NCI-H187 (cell line): ENCODE results near the gene SOX9.
"Not testable (repeated sequence)": the region's sequence is repeated elsewhere in the genome, so short reads cannot be mapped to it uniquely, and the experiment has no call there.

Experiments used
- DNase-seq, 2 experiments: peaks; one replicate each; lab custom pipeline; 2025; lab: John Stamatoyannopoulos, UW

Gene SOX9

DNA sequence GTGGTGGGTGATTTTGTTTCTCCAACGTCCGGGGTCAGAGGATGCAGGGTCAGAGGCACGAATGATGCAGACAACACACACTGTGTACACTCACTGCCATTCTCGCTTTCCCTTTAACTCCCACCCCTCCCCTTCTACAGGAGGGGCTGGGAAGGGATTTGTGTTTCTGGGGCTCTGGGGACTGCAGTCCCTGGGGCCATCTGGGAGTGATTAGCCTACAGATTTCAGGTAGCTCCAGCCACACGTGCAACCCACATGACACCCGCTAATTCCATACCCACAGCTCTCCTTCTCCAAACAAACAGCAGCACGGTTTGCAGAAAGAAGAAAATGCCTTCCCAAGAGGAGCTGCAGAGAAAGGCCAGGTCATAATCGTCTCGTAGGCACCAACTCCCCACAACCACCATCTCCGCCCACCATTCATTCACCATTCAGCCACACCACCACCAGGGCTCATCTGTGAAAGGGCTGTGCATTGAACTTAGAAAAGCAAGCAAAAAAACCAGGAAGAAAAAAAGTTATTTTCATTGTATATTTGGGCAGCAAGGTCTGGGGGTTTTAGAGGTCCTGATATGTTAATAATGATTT is 9.4 kb upstream of the SOX9 start:
- DNase-seq: no peak

- not testable (repeated sequence) for DNase-seq
Measured at GRCh38 chr17:72111926-72112325, 8.9 kb upstream of the SOX9 start.

DNA sequence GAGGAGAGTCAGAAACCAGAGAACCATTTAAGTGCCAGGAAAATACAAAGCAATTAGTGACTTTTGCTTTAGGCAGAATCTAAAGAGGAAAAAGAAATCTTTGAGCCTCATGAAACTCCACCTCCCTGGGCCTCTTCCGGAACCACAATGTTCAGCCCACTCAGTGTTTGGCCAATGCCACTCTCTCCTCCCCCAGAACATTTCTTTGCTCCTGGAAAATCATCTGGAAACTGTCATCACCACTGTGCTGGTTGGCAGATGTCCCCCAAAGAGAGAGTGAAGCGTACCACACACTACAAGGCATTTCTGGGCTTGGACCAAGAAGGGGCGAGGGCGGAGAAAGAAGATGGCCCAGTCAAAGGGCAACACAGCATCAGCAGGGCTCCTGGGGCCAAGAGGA is 7.1 kb upstream of the SOX9 start:
- no peak for DNase-seq

GRCh38 chr17:72115781-72116525 is 4.9 kb upstream of the SOX9 start:
- DNase-seq: no peak

GRCh38 chr17:72116661-72117521 is 3.9 kb upstream of the SOX9 start:
- DNase-seq: no peak

- DNase-seq: no peak
Measured at GRCh38 chr17:72117535-72118334, 3.1 kb upstream of the SOX9 start.

DNA sequence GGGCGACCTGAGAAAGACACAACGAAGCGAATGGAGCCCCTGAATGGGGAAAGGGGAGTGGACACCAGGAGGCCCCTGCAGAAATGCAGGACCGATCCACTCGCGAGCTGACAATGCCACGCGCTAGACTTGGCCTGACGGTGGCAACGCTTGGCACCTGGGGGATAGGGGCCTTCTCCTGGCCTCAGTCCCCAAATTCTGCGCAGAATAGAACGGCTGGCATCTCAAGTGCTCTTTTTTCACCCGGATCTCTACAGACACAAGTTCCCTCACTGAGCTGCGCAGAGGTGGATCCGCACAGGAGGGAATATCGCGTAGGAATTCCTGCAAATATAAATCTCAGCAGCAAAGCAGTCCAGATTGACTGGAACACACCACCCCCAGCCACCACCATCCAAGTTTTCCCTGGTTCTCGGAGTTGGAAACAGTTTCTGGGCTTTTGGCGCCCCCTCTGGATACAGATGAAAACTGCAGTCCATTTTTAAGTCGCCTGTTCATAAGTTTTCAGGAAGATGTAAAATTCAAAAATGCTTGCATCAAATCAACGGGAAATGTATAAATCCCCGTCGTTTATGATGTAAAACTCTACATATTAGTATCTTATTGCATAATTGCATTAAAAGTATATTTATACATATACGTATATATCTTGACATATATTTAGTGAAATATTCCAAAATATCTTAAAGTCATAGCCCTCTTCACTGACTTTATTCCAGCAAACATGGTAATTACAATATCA is 2.3 kb upstream of the SOX9 start:
- peak in 1 of 2 experiments; percentile 11 for DNase-seq

- no peak for DNase-seq
Measured at GRCh38 chr17:72119077-72119872, 1.5 kb upstream of the SOX9 start.

GRCh38 chr17:72119873-72120641 is 763 bp upstream of the SOX9 start:
- no peak for DNase-seq

GRCh38 chr17:72121164-72122009 is 567 bp downstream of the SOX9 start:
- no peak for DNase-seq

DNA sequence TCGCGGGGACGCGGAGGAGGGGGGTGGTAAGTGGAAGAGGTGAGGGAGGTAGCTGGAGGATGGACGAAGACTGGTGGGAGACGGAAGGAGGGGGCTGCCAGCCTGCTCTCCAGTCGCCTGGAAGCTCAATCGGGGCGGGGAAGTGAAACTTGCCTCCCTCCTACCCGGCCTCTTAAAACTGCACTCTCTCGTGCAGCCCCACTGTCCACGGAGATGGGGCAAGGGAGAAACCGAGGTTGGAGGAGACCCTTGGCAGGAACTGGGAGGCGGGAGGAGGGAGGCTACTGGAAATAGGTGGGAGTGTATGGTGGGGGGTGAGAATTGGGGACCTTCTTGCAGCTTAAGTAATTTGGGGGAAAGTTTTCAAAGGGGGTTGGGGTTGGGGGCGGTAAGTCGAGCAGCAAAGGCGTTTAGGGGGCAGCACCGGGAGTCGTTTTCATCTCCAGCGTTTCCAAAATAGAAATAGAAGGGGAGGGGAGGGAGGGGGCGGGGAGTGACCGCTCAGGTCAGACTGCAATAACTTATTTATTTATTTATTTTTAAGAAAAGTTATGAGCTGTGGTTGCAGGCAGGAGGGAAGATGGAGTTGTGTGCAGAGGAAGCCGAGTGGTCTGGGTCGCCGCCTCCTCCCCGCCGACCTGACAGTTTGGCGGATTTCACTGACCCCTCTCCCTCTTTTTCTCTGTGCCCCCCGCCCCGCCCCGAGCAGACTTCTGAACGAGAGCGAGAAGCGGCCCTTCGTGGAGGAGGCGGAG is 1.4 kb downstream of the SOX9 start:
- DNase-seq: no peak

GRCh38 chr17:72122765-72123529 is 2.1 kb downstream of the SOX9 start:
- no peak for DNase-seq

- no peak for DNase-seq
Measured at GRCh38 chr17:72123530-72124437, 3.0 kb downstream of the SOX9 start.

GRCh38 chr17:72124438-72124775 is 3.6 kb downstream of the SOX9 start:
- no peak for DNase-seq

- no peak for DNase-seq
Measured at GRCh38 chr17:72125226-72125651, 4.4 kb downstream of the SOX9 start.

DNA sequence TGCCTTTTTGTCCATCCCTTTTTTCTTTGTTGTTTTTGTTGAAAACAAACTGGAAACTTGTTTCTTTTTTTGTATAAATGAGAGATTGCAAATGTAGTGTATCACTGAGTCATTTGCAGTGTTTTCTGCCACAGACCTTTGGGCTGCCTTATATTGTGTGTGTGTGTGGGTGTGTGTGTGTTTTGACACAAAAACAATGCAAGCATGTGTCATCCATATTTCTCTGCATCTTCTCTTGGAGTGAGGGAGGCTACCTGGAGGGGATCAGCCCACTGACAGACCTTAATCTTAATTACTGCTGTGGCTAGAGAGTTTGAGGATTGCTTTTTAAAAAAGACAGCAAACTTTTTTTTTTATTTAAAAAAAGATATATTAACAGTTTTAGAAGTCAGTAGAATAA is 4.9 kb downstream of the SOX9 start:
- DNase-seq: no peak
